HepG2 (cell line): ENCODE results near the gene POLR1C.
"Not testable (repeated sequence)": the region's sequence is repeated elsewhere in the genome, so short reads cannot be mapped to it uniquely, and the experiment has no call there.

ENCODE experiments used
- ESRRA ChIP-seq: sonication (generic); formaldehyde crosslinking; IDR thresholded peaks from 2 replicates; pipeline ENCODE4 v1.5.1; 2020; ENCODE audit warnings: mild to moderate bottlenecking, low read depth, missing genetic modification reagents
- ISL2 ChIP-seq: sonication (generic); formaldehyde crosslinking; IDR thresholded peaks from 2 replicates; pipeline ENCODE4 v1.5.0; 2020; ENCODE audit warnings: missing genetic modification reagents
- SNAI1 ChIP-seq: sonication (generic); formaldehyde crosslinking; IDR thresholded peaks from 2 replicates; pipeline ENCODE4 v1.5.0; 2020; ENCODE audit warnings: mild to moderate bottlenecking, missing genetic modification reagents, borderline replicate concordance
- ZBTB3 ChIP-seq: sonication (generic); formaldehyde crosslinking; IDR thresholded peaks from 2 replicates; pipeline ENCODE4 v1.4.0; 2020; ENCODE audit warnings: low read depth, mild to moderate bottlenecking, moderate library complexity, missing genetic modification reagents, borderline replicate concordance

DNA sequence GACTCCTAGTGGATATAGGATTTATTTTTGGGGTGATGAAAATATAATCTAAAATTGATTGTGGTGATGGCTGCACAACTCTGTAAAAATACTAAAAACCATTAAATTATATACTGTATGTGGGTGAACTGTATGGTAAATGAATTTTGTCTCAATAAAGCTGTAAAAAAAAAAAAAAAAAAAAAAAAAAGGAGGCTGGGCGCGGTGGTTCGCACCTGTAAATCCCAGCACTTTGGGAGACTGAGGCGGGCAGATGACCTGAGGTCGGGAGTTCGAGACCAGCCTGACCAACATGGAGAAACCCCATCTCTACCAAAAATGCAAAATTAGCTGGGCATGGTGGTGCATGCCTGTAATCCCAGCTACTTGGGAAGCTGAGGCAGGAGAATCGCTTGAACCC is 40.7 kb downstream of the POLR1C start:
- not testable (repeated sequence) for TF ChIP-seq SNAI1, ISL2, ZBTB3, ESRRA (CRISPR knock-in tag)
